ENCODE data around the gene AUNIP. TPM values are rescaled to one million over a fixed set of nuclear protein-coding genes. Genes with fewer than 3 reads are reported as not detected.

AUNIP gene
- total RNA-seq, 1 experiment from 2014 or later: 9.4 TPM

DNA sequence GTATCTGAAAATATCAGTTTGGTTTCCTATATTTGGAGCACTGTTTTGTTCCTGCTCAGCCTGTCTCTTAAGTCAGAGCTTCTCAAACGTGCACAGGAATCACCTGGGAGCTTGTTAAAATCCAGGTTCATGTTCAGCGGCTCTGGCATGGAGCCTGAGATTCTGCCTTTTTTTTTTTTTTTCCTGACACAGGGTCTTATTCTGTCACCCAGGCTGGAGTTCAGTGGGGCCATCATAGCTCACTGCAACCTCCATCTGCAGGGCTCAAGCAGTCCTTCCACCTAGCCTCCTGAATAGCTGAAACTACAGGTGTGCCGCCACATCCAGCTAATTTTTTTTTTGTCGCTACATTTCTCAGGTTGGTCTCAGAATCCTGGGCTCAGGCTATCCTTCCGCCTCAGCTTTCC is 71.5 kb downstream of the AUNIP start:
- intact Hi-C loops (cut with micrococcal nuclease): no loop called here
- BruUV-seq (replicated peaks): no TSS peak
- H3K9me3 Mint-ChIP-seq (ENCODE audit: unreplicated experiment): no peaks in the 10 kb centered on the region
- no peaks in the 10 kb centered on the region for H3K4me1 Mint-ChIP-seq (ENCODE audit: insufficient read depth, unreplicated experiment)
- no peak overlapping the region for H3K27ac Mint-ChIP-seq (ENCODE audit: low read depth, unreplicated experiment)
- H3K4me3 Mint-ChIP-seq (ENCODE audit: unreplicated experiment): no peak overlapping the region
- ChIA-PET CTCF (interaction anchor here (0.6 to 1.8 kb wide), 9 partner anchors 8 to 758 kb away, joined by 3 to 12 read pairs (median 4); partner anchors contain the start of gene CEP85), POLR2A (interaction anchor here (0.8 kb wide), 1 partner anchor 555 kb away, joined by 3 read pairs; the partner anchor contains the start of gene SYF2)
- TF ChIP-seq, protein P1, sequence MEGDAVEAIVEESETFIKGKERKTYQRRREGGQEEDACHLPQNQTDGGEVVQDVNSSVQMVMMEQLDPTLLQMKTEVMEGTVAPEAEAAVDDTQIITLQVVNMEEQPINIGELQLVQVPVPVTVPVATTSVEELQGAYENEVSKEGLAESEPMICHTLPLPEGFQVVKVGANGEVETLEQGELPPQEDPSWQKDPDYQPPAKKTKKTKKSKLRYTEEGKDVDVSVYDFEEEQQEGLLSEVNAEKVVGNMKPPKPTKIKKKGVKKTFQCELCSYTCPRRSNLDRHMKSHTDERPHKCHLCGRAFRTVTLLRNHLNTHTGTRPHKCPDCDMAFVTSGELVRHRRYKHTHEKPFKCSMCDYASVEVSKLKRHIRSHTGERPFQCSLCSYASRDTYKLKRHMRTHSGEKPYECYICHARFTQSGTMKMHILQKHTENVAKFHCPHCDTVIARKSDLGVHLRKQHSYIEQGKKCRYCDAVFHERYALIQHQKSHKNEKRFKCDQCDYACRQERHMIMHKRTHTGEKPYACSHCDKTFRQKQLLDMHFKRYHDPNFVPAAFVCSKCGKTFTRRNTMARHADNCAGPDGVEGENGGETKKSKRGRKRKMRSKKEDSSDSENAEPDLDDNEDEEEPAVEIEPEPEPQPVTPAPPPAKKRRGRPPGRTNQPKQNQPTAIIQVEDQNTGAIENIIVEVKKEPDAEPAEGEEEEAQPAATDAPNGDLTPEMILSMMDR (IDR thresholded peaks at IDR 0.05; ENCODE audit: unreplicated experiment): no peak
- H3K36me3 Mint-ChIP-seq (ENCODE audit: insufficient read depth, unreplicated experiment): no peaks in the 10 kb centered on the region
- no peak for DNase-seq (ENCODE audit: unreplicated experiment)
- no peaks in the 10 kb centered on the region for H3K27me3 Mint-ChIP-seq (ENCODE audit: insufficient read depth, unreplicated experiment)

DNA sequence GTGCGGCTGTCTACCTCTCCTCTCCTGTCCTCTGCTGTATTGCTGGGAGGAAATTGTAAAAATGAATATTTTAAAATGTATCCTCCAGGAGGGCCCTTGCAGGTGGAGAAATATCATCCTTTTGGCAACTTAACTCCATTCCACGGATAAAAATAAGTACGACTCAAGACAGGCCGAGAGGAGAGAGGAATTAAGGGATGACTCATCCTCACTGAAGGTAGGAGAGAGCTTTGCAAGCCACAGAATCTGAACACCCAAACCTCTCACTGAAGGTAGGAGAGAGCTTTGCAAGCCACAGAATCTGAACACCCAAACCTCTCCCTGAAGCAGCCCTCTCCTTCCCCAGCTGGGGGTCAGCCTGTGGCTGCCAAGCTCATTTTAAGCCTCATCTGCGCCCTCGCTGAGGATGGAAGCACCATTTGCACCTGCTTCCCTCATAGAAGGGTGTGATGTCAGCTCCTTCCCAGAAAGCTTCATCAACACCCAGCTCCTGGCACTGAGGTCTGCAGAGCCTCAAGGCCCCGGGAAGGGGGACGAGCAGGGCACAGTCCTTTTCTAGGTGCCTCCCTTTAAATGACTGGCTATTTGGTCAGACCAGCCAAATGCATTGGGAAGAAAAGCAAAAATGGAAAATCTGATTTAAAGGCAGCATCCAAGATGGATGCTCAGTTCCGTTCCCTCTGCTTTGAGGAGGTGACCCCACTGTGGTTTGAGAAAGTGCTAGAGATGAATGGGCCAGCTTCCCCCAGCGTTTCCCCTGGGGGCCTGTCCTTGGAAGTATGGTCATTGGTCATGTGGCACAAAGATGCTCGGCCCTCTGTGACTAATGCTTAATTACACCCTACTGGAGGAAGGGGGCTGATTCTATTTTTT is 72.1 kb downstream of the AUNIP start:
- Mint-ChIP-seq H3K4me3 (ENCODE audit: unreplicated experiment) (no peak overlapping the region), H3K27me3 (ENCODE audit: insufficient read depth, unreplicated experiment) (no peaks in the 10 kb centered on the region), H3K9me3 (ENCODE audit: unreplicated experiment) (no peaks in the 10 kb centered on the region), H3K4me1 (ENCODE audit: insufficient read depth, unreplicated experiment) (no peaks in the 10 kb centered on the region), H3K36me3 (ENCODE audit: insufficient read depth, unreplicated experiment) (no peaks in the 10 kb centered on the region), H3K27ac (ENCODE audit: low read depth, unreplicated experiment) (no peak overlapping the region)
- CTCF ChIA-PET: interaction anchor here (0.6 to 1.8 kb wide), 8 partner anchors 9 to 758 kb away, joined by 3 to 12 read pairs (median 4); partner anchors contain the start of gene CEP85
- POLR2A ChIA-PET: interaction anchor here (0.8 kb wide), 1 partner anchor 554 kb away, joined by 3 read pairs; the partner anchor contains the start of gene SYF2
- DNase-seq (ENCODE audit: unreplicated experiment): no peak
- intact Hi-C loops (cut with micrococcal nuclease): no loop called here
- no TSS peak for BruUV-seq (replicated peaks)
- TF ChIP-seq, protein P1 (IDR thresholded peaks at IDR 0.05; ENCODE audit: unreplicated experiment): no peak

DNA sequence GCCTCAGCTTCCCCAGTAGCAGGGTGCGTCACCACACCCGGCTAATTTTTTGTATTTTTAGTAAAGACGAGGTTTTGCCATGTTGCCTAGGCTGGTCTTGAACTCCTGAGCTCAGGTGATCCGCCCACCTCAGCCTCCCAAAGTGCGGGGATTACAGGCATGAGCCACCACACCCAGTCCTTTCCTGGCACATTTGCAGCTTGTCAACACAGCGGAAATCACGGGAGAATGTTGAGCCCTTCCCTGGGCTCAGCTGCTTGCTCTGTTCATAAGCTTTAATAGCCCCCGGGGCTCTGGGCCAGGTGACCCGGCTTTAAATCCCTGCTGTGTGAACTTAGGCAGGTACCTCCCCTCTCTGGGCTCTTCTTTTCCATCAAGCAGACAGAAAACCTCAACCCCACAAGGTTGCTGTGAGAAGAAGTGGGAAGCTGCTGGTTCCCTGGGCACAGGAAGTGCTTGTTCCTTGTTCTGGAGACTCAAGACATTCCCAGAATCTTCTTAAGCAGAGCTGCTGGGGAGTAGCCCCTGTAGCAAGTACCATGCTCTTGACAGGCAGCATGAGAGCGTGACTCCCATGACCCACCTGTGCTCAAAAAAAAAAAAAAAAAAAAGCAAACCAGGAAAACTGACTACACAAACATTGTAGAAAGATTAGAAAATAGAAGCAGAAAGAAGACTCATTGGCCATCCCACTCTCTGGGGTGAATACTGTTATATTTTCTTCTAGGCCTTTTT is 73.8 kb downstream of the AUNIP start:
- Mint-ChIP-seq H3K27me3 (ENCODE audit: insufficient read depth, unreplicated experiment) (no peaks in the 10 kb centered on the region), H3K4me3 (ENCODE audit: unreplicated experiment) (no peak overlapping the region), H3K9me3 (ENCODE audit: unreplicated experiment) (no peaks in the 10 kb centered on the region), H3K4me1 (ENCODE audit: insufficient read depth, unreplicated experiment) (no peaks in the 10 kb centered on the region), H3K36me3 (ENCODE audit: insufficient read depth, unreplicated experiment) (no peaks in the 10 kb centered on the region), H3K27ac (ENCODE audit: low read depth, unreplicated experiment) (no peak overlapping the region)
- no TSS peak for BruUV-seq (replicated peaks)
- intact Hi-C loops (cut with micrococcal nuclease): no loop called here
- CTCF ChIA-PET: interaction anchor here (1.1 kb wide), 1 partner anchor 167 kb away, joined by 3 read pairs; no protein-coding TSS in a partner anchor
- POLR2A ChIA-PET: interaction anchor here (0.6 kb wide), 1 partner anchor 400 kb away, joined by 3 read pairs; no protein-coding TSS in a partner anchor
- no peak for DNase-seq (ENCODE audit: unreplicated experiment)
- TF ChIP-seq, protein P1 (IDR thresholded peaks at IDR 0.05; ENCODE audit: unreplicated experiment): no peak

GRCh38 chr1:25784575-25785051 is 74.6 kb downstream of the AUNIP start:
- intact Hi-C loops (cut with micrococcal nuclease): no loop called here
- TF ChIP-seq, protein P1 (IDR thresholded peaks at IDR 0.05; ENCODE audit: unreplicated experiment): no peak
- CTCF ChIA-PET: interaction anchor here (0.6 kb wide), 1 partner anchor 90 kb away, joined by 6 read pairs; no protein-coding TSS in a partner anchor
- BruUV-seq (replicated peaks): no TSS peak
- POLR2A ChIA-PET: no interaction called here
- no peak for DNase-seq (ENCODE audit: unreplicated experiment)
- Mint-ChIP-seq H3K27ac (ENCODE audit: low read depth, unreplicated experiment) (no peak overlapping the region), H3K9me3 (ENCODE audit: unreplicated experiment) (no peaks in the 10 kb centered on the region), H3K4me1 (ENCODE audit: insufficient read depth, unreplicated experiment) (no peaks in the 10 kb centered on the region), H3K27me3 (ENCODE audit: insufficient read depth, unreplicated experiment) (no peaks in the 10 kb centered on the region), H3K36me3 (ENCODE audit: insufficient read depth, unreplicated experiment) (no peaks in the 10 kb centered on the region), H3K4me3 (ENCODE audit: unreplicated experiment) (no peak overlapping the region)
